ENCODE data around the gene PWWP3B. TPM values are rescaled to one million over a fixed set of nuclear protein-coding genes. Genes with fewer than 3 reads are reported as not detected.

The PWWP3B gene
- total RNA-seq: 1.1 and 1.3 TPM in 2 replicates

GRCh38 chrX:106168107-106168506 lies at the start of gene PWWP3B:
Gene PWWP3B, plus strand, starts transcription at chrX:106168305. Its CDS starts 37,128 bp downstream, at chrX:106205433.

Other genes with a start within 250 kb of the PWWP3B start
- not detected in 2 replicates for gene SERPINA7, start 129.6 kb upstream of the PWWP3B start, total RNA-seq

Measured in thoracic aorta endothelial cell (primary cell).